ENCODE data around the gene TGFBR2.

TGFBR2 gene

GRCh38 chr3:30628901-30629590, 22.6 kb downstream of the TGFBR2 start:
- H3K4me3 ChIP-seq (ENCODE audit: low read depth, low read length): no peak overlapping the region
- no peak for DNase-seq (ENCODE audit: low read depth)
- no peak for TF ChIP-seq CTCF (IDR thresholded peaks at IDR 0.05; ENCODE audit: insufficient read depth, low read depth, low read length, missing control alignments)

GRCh38 chr3:30629746-30630145, 23.3 kb downstream of the TGFBR2 start:
- no peak for TF ChIP-seq CTCF (IDR thresholded peaks at IDR 0.05; ENCODE audit: insufficient read depth, low read depth, low read length, missing control alignments)
- no peak overlapping the region for H3K4me3 ChIP-seq (ENCODE audit: low read depth, low read length)
- DNase-seq (ENCODE audit: low read depth): no peak

DNA sequence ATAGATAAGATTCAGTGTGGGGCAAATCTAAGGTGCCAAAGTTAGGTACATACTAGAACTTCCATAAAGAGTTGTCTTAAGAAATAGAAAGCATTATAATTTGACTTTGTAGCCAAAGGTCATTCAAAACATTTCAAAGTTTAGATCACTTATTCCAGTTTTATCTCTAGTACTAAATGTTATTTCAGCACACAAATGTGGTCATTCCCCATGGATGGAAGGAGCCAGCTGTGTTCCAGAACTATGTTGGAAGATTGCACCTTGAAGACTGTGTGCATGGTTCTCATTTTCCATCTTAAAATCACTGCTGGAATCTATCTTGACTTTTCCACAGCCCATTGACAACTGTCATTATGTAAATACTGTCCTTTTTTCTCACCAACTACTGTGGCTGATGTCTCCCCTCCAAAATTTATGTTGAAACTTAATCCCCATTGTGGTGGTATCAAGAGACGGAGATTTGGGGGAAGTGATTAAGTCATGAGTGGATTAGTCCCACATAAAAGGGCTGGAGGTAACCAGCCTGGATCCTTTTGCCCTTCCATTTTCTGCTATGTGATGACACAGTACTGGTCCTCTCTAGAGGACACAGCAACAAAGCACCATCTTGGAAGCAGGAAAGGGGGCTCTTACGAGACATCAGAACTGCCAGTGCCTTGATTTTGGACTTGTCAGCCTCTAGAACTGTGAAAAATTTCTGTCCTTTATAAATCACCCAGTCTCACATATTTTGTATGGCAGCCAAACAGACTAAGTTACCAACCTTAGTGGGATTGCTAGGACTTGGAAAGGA, 24.0 kb downstream of the TGFBR2 start:
- DNase-seq (ENCODE audit: low read depth): no peak
- H3K4me3 ChIP-seq (ENCODE audit: low read depth, low read length): no peak overlapping the region
- no peak for TF ChIP-seq CTCF (IDR thresholded peaks at IDR 0.05; ENCODE audit: insufficient read depth, low read depth, low read length, missing control alignments)

DNA sequence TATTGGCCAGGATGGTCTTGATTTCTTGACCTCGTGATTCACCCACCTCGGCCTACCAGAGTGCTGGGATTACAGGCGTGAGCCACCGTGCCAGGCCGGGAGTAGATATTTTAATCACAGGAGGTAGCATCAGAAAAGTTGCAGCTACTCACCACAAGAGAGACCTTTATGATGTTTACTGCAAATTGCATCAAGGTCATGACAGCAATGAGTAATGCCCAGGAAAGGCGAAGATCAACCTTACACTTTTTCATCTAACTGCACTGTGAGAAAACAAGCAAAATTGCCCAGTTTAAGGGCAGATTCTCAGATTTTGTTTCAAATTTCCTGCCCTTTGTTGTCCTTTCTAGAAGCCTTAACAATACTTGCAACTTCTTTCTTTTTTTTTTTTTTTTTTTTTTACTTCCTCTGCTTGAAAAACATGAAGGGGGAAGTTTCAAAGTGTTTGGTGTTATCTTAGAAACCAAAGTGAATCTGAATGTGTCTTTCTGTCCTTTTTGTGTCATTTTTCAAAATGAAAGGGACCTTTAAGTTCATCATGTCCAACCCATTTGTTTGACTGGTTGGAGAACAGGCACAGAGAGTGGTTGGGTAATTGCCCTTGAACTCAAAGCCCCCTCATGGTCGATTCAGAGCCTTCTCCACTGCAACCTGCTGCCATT, 25.0 kb downstream of the TGFBR2 start:
- no peak for TF ChIP-seq CTCF (IDR thresholded peaks at IDR 0.05; ENCODE audit: insufficient read depth, low read depth, low read length, missing control alignments)
- no peak for DNase-seq (ENCODE audit: low read depth)
- H3K4me3 ChIP-seq (ENCODE audit: low read depth, low read length): no peak overlapping the region

DNA sequence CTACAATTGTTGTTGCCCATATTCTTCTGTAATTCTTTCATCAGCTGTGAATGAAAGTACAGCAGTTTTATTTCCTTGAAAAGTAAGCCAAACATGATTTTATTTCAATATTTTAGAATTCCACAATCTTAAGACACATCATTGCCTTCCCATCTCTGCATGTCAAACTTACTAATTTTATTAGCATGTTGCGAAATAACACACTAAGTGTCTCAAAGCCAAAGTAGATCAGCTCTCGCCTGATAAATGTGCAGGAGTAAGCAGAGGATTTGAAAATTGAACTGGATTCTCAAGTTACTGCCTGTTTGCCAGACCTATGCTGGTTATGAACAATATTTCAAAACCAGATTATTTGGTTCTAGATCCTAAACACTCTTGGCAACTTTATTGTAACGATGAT, 25.7 kb downstream of the TGFBR2 start:
- TF ChIP-seq CTCF (IDR thresholded peaks at IDR 0.05; ENCODE audit: insufficient read depth, low read depth, low read length, missing control alignments): no peak
- no peak for DNase-seq (ENCODE audit: low read depth)
- H3K4me3 ChIP-seq (ENCODE audit: low read depth, low read length): no peak overlapping the region

GRCh38 chr3:30632521-30632920, 26.1 kb downstream of the TGFBR2 start:
- DNase-seq (ENCODE audit: low read depth): no peak
- H3K4me3 ChIP-seq (ENCODE audit: low read depth, low read length): no peak overlapping the region
- TF ChIP-seq CTCF (IDR thresholded peaks at IDR 0.05; ENCODE audit: insufficient read depth, low read depth, low read length, missing control alignments): no peak

Measured in GM12865 (cell line).